SK-N-SH treated with all-trans-retinoic acid at 6 μM for 48 hours (cell line): ENCODE measurements around the gene PSD2.

Source experiments
- ATAC-seq: fragments of 200-7000 bp; cut with Tn5 transposase; 3 replicates; pipeline ENCODE4 v1.9.1; 2020; ENCODE audit warnings: mild to moderate bottlenecking, moderate library complexity
- ARNTL ChIP-seq: fragments of 450-650 bp; formaldehyde crosslinking; IDR thresholded peaks from 2 replicates; pipeline ENCODE4 v1.5.0; 2020; ENCODE audit warnings: low read depth, mild to moderate bottlenecking, moderate library complexity, borderline replicate concordance
- BACH2 ChIP-seq: fragments of 250-450 bp; sonication (Bioruptor Pico); IDR thresholded peaks from 2 replicates; pipeline ENCODE4 v1.9.0; 2021; ENCODE audit warnings: mild to moderate bottlenecking, borderline replicate concordance
- CREB5 ChIP-seq: fragments of 250-450 bp; sonication (Bioruptor Pico); IDR thresholded peaks from 2 replicates; pipeline ENCODE4 v1.5.1; 2020; ENCODE audit warnings: low read depth, mild to moderate bottlenecking, moderate library complexity
- CSDC2 ChIP-seq: fragments of 250-450 bp; sonication (Bioruptor Pico); IDR thresholded peaks from 2 replicates; pipeline ENCODE4 v1.5.0; 2020; ENCODE audit warnings: mild to moderate bottlenecking, moderate library complexity
- CSRNP3 ChIP-seq: fragments of 250-450 bp; sonication (Bioruptor Pico); IDR thresholded peaks from 2 replicates; pipeline ENCODE4 v1.5.1; 2021; ENCODE audit warnings: mild to moderate bottlenecking, moderate library complexity
- ESRRG ChIP-seq: fragments of 250-450 bp; sonication (Bioruptor Pico); IDR thresholded peaks from 2 replicates; pipeline ENCODE4 v1.6.1; 2021; ENCODE audit warnings: mild to moderate bottlenecking
- GLIS3 ChIP-seq: fragments of 250-450 bp; sonication (Bioruptor Pico); IDR thresholded peaks from 2 replicates; pipeline ENCODE4 v1.5.0; 2020; ENCODE audit warnings: mild to moderate bottlenecking, moderate library complexity
- ISL1 ChIP-seq: fragments of 250-450 bp; sonication (Bioruptor Pico); IDR thresholded peaks from 2 replicates; pipeline ENCODE4 v2.1.2; 2022; ENCODE audit warnings: mild to moderate bottlenecking, moderate library complexity
- OSR1 ChIP-seq: fragments of 250-450 bp; sonication (Bioruptor Pico); IDR thresholded peaks from 2 replicates; pipeline ENCODE4 v1.8.0; 2022; ENCODE audit warnings: moderate library complexity, mild to moderate bottlenecking, inconsistent platforms
- PATZ1 ChIP-seq: fragments of 250-450 bp; sonication (Bioruptor Pico); IDR thresholded peaks from 2 replicates; pipeline ENCODE4 v1.8.0; 2020; ENCODE audit warnings: mild to moderate bottlenecking, moderate library complexity, borderline replicate concordance
- POU6F1 ChIP-seq: fragments of 250-450 bp; sonication (Bioruptor Pico); IDR thresholded peaks from 2 replicates; pipeline ENCODE4 v1.8.0; 2021; ENCODE audit warnings: low read depth, mild to moderate bottlenecking, moderate library complexity, borderline replicate concordance
- PPARA ChIP-seq: fragments of 250-450 bp; sonication (Bioruptor Pico); IDR thresholded peaks from 2 replicates; pipeline ENCODE4 v1.5.0; 2020; ENCODE audit warnings: mild to moderate bottlenecking, borderline replicate concordance
- RARB ChIP-seq: fragments of 250-450 bp; sonication (Bioruptor Pico); IDR thresholded peaks from 2 replicates; pipeline ENCODE4 v1.8.0; 2021; ENCODE audit warnings: mild to moderate bottlenecking, moderate library complexity
- SNAI2 ChIP-seq: fragments of 250-450 bp; sonication (Bioruptor Pico); IDR thresholded peaks from 2 replicates; pipeline ENCODE4 v1.5.0; 2020; ENCODE audit warnings: mild to moderate bottlenecking, moderate library complexity
- TOX ChIP-seq: fragments of 250-450 bp; sonication (Bioruptor Pico); IDR thresholded peaks from 2 replicates; pipeline ENCODE4 v1.8.0; 2021; ENCODE audit warnings: mild to moderate bottlenecking, moderate library complexity, borderline replicate concordance
- TSHZ2 ChIP-seq: fragments of 250-450 bp; sonication (Bioruptor Pico); IDR thresholded peaks from 2 replicates; pipeline ENCODE4 v1.5.0; 2020; ENCODE audit warnings: mild to moderate bottlenecking, moderate library complexity
- ZC3H10 ChIP-seq: fragments of 250-450 bp; sonication (Bioruptor Pico); IDR thresholded peaks from 2 replicates; pipeline ENCODE4 v1.5.1; 2021; ENCODE audit warnings: mild to moderate bottlenecking, moderate library complexity
- ZFP3 ChIP-seq: fragments of 250-450 bp; sonication (Bioruptor Pico); IDR thresholded peaks from 2 replicates; pipeline ENCODE4 v1.5.0; 2020; ENCODE audit warnings: mild to moderate bottlenecking, moderate library complexity
- ZFP30 ChIP-seq: fragments of 450-650 bp; formaldehyde crosslinking; IDR thresholded peaks from 2 replicates; pipeline ENCODE4 v1.5.0; 2022; ENCODE audit warnings: mild to moderate bottlenecking, moderate library complexity
- ZNF565 ChIP-seq: fragments of 450-650 bp; formaldehyde crosslinking; conservative IDR thresholded peaks from 2 replicates; pipeline ENCODE4 v1.5.0; 2020; ENCODE audit warnings: low read depth, mild to moderate bottlenecking, moderate library complexity
- ZNF70 ChIP-seq: fragments of 450-650 bp; formaldehyde crosslinking; IDR thresholded peaks from 2 replicates; pipeline ENCODE4 v1.5.0; 2020; ENCODE audit warnings: mild to moderate bottlenecking, moderate library complexity
- ZNF8 ChIP-seq: fragments of 450-650 bp; formaldehyde crosslinking; IDR thresholded peaks from 2 replicates; pipeline ENCODE4 v1.5.0; 2020; ENCODE audit warnings: mild to moderate bottlenecking, moderate library complexity

Gene PSD2

GRCh38 chr5:139869042-139869790, 73.6 kb downstream of the PSD2 start:
- no peak for TF ChIP-seq RARB
- no peak for TF ChIP-seq SNAI2 (CRISPR knock-in tag)
- no peak for TF ChIP-seq OSR1
- no peak for TF ChIP-seq PPARA (CRISPR knock-in tag)
- no peak for TF ChIP-seq ZNF8
- no peak for TF ChIP-seq ARNTL (CRISPR knock-in tag)
- no peak for TF ChIP-seq ZNF565 (CRISPR knock-in tag)
- TF ChIP-seq PATZ1 (CRISPR knock-in tag): no peak
- no peak for TF ChIP-seq ISL1
- no peak for TF ChIP-seq CREB5 (CRISPR knock-in tag)
- TF ChIP-seq ZFP3 (CRISPR knock-in tag): no peak
- TF ChIP-seq CSRNP3 (CRISPR knock-in tag): no peak
- no peak for TF ChIP-seq ZNF70 (CRISPR knock-in tag)
- no peak for TF ChIP-seq BACH2 (CRISPR knock-in tag)
- TF ChIP-seq TOX (CRISPR knock-in tag): no peak
- TF ChIP-seq CSDC2: no peak
- no peak for TF ChIP-seq ZFP30 (CRISPR knock-in tag)
- no peak for TF ChIP-seq TSHZ2 (CRISPR knock-in tag)
- TF ChIP-seq POU6F1 (CRISPR knock-in tag): no peak
- ATAC-seq: no peak

- no peak for ATAC-seq
- TF ChIP-seq ISL1 (no peak), PPARA (CRISPR knock-in tag) (no peak), ZNF565 (CRISPR knock-in tag) (no peak), TOX (CRISPR knock-in tag) (no peak), OSR1 (no peak), ESRRG (CRISPR knock-in tag) (no peak), BACH2 (CRISPR knock-in tag) (no peak), ZC3H10 (no peak), ARNTL (CRISPR knock-in tag) (no peak), GLIS3 (no peak), POU6F1 (CRISPR knock-in tag) (no peak), SNAI2 (CRISPR knock-in tag) (no peak)
Observed at GRCh38 chr5:139870677-139871076, 75.1 kb downstream of the PSD2 start.
